IPS DF 6.9 (cell line): ENCODE data around the gene INPP5D.
A peak's percentile ranks its signal among the peaks of the same experiment; 100 is the strongest.
"Not testable (repeated sequence)": the region's sequence is repeated elsewhere in the genome, so short reads cannot be mapped to it uniquely, and the experiment has no call there.

Source experiments
- DNase-seq: peaks from one replicate; pipeline ENCODE4 v3.0.0-alpha.2; 2013; ENCODE audit warnings: low read depth, low spot score
- H3K27ac ChIP-seq: one replicate; pipeline ENCODE4 v1.5.1; 2013; ENCODE audit warnings: low read length, control low read depth
- H3K27me3 ChIP-seq: 2 replicates; pipeline ENCODE4 v1.6.1; 2013; ENCODE audit warnings: mild to moderate bottlenecking, low read length; ENCODE audit not compliant: control insufficient read depth, insufficient read depth
- H3K36me3 ChIP-seq: 2 replicates; pipeline ENCODE4 v1.6.1; 2013; ENCODE audit warnings: low read length; ENCODE audit not compliant: control insufficient read depth, insufficient read depth
- H3K4me1 ChIP-seq: 2 replicates; pipeline ENCODE4 v1.6.1; 2013; ENCODE audit warnings: low read length; ENCODE audit not compliant: control insufficient read depth, insufficient read depth
- H3K4me3 ChIP-seq: 2 replicates; pipeline ENCODE4 v1.5.1; 2013; ENCODE audit warnings: mild to moderate bottlenecking, low read length
- H3K9me3 ChIP-seq: 2 replicates; pipeline ENCODE4 v1.6.1; 2013; ENCODE audit warnings: low read length, inconsistent platforms; ENCODE audit not compliant: control insufficient read depth, insufficient read depth
- WGBS: extraction: QIAGEN DNeasy Blood & Tissue Kit; methylation state at CpG from one replicate; pipeline ENCODE4 v1.1.7; 2013; ENCODE audit warnings: mixed read lengths, missing lambda C conversion rate; ENCODE audit not compliant: insufficient read length, insufficient coverage; 5-methylcytosine and 5-hydroxymethylcytosine counted together

INPP5D gene

DNA sequence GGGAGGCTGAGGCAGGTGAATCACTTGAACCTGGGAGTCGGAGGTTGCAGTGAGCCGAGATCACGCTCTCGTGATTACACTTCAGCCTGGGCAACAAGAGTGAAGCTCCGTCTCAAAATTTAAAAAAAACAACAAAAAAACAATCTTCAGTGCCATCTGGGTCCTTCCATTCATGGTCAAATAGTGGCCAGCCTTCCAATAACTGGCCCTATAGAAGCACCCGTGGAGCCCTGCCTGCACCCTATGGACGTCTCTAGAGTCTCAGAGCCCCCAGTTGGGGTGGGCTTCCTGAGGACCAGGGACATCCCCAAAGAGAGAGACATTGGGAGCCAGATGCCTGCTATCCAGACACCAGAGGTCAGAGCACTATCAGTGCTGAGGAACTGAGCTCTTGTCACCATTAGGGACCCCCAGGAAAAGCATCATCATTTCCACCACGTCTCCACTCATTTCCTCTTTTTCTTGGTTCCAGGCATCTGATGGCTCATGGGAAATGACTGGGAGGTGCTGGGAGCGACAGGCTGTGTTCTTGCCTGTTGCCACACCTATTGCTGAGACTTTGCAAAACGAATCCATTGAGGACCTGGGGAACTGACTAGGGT lies 18.3 kb upstream of the INPP5D start:
- Histone ChIP-seq H3K27me3 (no peaks in the 10 kb centered on the region), H3K4me1 (no peaks in the 10 kb centered on the region), H3K9me3 (no peaks in the 10 kb centered on the region), H3K36me3 (no peaks in the 10 kb centered on the region), H3K4me3 (no peak overlapping the region), H3K27ac (no peak overlapping the region)
- no CpG with 5 or more reads among the region's 10 CpGs for WGBS
- DNase-seq = no peak

DNA sequence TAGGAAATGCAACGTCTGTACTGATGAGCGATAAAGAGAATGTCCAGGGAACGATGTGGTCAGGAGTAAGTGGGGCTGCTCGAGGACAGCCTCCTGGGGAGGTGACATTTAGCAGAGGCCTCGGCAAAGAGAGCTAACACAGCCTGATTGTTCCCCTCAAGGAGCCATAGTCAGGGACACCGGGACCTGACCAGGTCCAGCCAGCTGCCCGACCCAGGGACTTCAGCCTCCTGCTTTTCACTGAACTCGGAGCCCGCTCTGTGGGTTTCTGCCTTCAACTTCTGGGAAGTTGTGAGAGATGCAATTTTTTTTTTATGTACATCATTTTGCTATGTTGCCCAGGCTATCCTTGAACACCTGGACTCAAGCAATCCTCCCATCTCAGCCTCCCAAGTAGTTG lies 17.6 kb upstream of the INPP5D start:
- DNase-seq = no peak
- H3K4me3 ChIP-seq = no peak overlapping the region
- no peaks in the 10 kb centered on the region for H3K36me3 ChIP-seq
- no peaks in the 10 kb centered on the region for H3K9me3 ChIP-seq
- no CpG with 5 or more reads among the region's 9 CpGs for WGBS
- no peak overlapping the region for H3K27ac ChIP-seq
- H3K4me1 ChIP-seq = no peaks in the 10 kb centered on the region
- H3K27me3 ChIP-seq = no peaks in the 10 kb centered on the region

DNA sequence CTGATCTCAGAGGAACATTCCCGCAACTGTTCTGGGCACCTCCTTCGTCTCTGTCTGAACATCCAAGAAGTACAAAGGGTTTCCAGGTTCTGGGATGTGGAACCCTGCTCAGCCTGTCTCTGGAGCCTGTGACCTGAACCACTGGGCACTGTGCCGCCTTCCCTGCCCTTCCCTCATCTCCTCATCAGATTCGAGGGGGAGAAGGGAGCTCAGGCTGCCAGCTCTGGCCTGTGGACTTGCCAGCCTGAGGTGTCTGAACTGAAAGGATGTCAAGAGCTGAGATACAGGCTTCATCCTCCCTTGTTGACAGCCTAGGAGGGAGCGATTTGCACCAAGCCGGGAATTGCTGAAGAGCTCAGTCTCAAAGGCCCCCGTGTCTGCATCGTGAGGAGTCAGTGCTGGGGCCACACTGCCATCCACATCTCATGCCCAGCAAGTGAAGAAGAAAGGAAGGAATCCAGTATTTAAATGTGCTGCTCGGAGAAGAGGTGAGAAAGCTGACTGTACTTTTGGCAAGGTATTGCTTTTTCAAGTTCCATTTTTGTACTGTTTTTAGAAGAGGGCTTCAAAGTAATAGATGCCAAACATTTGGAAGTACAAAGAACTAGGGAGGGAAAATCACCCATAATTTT lies 15.1 kb upstream of the INPP5D start:
- H3K4me3 ChIP-seq = no peak overlapping the region
- no peak overlapping the region for H3K27ac ChIP-seq
- no peaks in the 10 kb centered on the region for H3K27me3 ChIP-seq
- H3K4me1 ChIP-seq = peaks cover 3% of the 10 kb centered on the region; the same call in 1 of the 2 replicates
- no CpG with 5 or more reads among the region's 9 CpGs for WGBS
- H3K9me3 ChIP-seq = no peaks in the 10 kb centered on the region
- DNase-seq = no peak
- H3K36me3 ChIP-seq = no peaks in the 10 kb centered on the region

DNA sequence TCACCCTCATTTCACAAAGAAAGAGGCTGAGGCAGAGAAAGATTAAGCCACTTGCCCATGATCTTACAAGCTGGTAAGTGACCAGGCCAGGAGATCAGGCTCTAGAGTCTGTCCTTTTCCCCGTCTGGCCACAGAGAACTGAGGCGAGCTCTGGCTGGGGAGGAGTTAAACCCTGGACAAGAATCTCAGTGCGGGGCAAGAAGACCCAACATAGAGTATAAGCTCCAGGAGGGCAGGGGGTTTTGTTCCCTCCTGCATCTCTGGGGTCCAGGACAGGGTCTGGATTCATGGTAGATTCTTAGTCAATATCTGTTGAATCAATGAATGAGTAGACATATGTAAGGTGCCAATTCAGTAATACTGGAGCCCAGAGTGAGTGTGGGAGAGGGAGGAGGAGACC lies 12.9 kb upstream of the INPP5D start:
- no peak overlapping the region for H3K27ac ChIP-seq
- H3K27me3 ChIP-seq = no peaks in the 10 kb centered on the region
- H3K4me1 ChIP-seq = peaks cover 5% of the 10 kb centered on the region
- no peaks in the 10 kb centered on the region for H3K9me3 ChIP-seq
- H3K36me3 ChIP-seq = no peaks in the 10 kb centered on the region
- WGBS = no CpG with 5 or more reads among the region's 3 CpGs
- no peak overlapping the region for H3K4me3 ChIP-seq
- no peak for DNase-seq

DNA sequence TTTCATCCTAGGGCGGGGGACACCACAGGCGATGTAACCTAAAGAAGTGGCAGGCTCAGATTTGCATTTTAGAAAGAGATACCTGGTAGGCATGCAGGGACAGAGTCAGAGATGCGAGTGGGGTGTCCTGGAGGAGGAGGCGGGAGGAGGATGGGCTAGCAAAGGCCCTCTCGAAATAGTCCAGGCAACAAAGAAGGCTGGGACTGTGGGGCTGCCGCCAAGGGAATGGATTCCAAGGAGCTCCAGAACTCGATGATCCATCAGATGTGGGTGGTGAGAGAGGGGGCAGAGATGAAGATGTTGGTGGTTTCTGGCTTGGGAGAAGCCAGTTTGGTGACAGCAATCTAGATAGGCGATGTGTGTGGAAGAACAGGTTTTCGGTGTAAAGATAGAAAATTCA lies 12.5 kb upstream of the INPP5D start:
- no CpG with 5 or more reads among the region's 9 CpGs for WGBS
- H3K4me1 ChIP-seq = peaks cover 5% of the 10 kb centered on the region
- H3K27me3 ChIP-seq = no peaks in the 10 kb centered on the region
- no peaks in the 10 kb centered on the region for H3K36me3 ChIP-seq
- no peak overlapping the region for H3K4me3 ChIP-seq
- H3K27ac ChIP-seq = no peak overlapping the region
- no peaks in the 10 kb centered on the region for H3K9me3 ChIP-seq
- DNase-seq = no peak

DNA sequence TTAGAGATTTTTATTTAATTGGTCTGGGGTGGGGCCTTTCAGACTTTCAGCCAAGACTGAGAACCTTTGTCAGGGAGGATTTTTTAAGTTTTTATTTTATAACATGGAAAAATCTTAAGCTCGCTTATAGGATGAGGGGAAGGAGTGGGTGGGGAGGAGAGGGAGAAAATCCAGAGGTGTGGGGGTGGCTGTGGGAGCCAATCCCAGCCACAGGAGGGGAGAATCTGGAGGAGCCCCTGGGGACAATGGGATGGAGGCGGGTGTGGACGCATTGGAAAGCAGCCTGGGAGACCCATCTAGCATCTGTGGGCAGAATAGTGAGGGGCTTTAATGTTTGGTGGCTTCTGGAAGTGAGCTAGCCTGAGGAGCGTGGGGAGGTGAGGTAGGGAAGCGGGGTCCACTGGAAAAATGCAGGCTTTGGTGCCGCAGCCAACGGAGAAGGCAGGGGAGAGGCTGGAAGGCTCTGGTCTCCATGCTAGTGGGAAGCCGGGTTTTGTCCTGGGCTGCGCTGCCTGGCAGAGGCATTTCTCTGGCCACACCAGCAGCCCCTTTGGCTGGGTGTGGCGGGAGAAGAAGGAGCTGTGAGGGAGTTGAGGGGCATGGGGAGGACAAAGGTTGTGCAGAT lies 11.5 kb upstream of the INPP5D start:
- no peak for DNase-seq
- Histone ChIP-seq H3K4me1 (peaks cover 5% of the 10 kb centered on the region), H3K9me3 (no peaks in the 10 kb centered on the region), H3K27ac (no peak overlapping the region), H3K27me3 (no peaks in the 10 kb centered on the region), H3K4me3 (no peak overlapping the region), H3K36me3 (no peaks in the 10 kb centered on the region)
- no CpG with 5 or more reads among the region's 10 CpGs for WGBS

DNA sequence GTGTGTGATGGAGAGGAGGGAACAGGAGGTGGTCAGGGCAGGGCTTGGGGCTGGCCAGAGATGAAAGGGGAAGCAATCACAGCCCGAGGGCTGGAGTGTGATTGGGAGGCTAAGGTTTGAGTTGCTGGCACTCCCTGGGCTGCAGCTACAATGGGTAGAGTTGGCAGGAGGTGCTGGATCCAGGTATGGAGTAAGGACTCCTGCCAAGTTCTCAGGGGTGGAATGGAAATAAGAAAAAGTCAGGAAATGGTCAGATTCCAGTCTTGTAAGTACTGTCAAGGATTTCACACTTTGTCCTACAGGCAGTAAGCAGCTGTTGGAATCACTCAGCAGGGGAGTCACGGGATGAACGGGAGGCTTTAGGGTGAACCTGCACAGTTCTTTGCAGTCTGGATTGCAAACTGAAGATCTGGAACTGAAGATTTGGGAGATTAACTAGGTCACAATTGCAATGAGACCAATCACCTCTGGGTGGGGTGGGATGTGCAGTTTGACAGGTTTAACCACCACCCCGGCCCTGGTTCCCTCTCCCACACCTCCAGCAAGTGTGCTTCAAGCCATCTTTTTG lies 10.9 kb upstream of the INPP5D start:
- Histone ChIP-seq H3K9me3 (no peaks in the 10 kb centered on the region), H3K4me1 (peaks cover 6% of the 10 kb centered on the region), H3K4me3 (no peak overlapping the region), H3K27me3 (no peaks in the 10 kb centered on the region), H3K27ac (no peak overlapping the region), H3K36me3 (no peaks in the 10 kb centered on the region)
- no CpG with 5 or more reads among the region's 4 CpGs for WGBS
- no peak for DNase-seq

DNA sequence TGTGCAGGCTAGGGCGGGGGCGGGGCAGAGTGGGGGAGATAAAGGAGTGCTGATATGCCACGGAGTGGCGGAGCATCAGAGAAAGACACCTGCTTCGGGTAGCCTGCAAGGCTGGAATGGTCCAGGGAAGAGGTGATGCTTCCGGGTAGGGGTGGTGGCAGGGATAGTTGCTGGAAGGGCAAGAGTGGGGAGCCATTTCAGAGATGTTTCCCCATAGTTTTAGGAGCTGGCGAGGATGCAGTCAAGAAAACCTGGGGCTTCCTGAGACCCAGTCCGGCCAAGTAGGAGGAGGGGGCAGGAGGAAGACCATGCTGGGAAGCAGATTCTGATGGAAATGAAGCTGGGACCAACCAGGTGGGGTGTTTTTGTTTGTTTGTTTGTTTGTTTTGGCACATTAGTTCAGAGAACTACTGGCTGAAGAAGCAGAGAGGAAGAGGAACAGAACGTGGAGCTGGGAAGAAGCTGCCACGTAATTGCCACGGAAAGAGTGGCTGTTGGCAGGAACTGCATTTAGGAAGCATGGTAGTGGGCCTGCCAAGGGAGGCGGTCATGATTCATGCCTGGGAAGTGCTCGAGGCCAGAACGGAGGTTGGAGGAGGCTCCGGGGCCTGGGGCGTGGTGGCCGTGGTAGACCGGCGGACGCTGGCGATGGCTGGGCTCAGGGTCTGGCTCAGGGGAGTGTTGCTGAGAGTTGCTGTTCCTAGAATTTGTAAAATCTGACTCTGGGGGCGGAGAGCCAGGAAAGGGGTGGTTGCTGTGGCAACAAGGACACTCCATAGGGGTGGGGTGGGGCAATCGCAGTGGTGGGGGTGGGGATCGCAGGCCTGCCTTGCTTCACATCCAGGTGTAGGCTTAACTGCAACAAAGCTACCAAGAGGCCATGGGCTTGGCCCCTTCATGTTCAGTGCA lies 8.6 kb upstream of the INPP5D start:
- Histone ChIP-seq H3K4me1 (peaks cover 6% of the 10 kb centered on the region), H3K27ac (no peak overlapping the region), H3K36me3 (no peaks in the 10 kb centered on the region), H3K4me3 (peak overlapping the region; percentile 24; the same call in 1 of the 2 replicates), H3K9me3 (no peaks in the 10 kb centered on the region), H3K27me3 (no peaks in the 10 kb centered on the region)
- no CpG with 5 or more reads among the region's 24 CpGs for WGBS
- DNase-seq = no peak

DNA sequence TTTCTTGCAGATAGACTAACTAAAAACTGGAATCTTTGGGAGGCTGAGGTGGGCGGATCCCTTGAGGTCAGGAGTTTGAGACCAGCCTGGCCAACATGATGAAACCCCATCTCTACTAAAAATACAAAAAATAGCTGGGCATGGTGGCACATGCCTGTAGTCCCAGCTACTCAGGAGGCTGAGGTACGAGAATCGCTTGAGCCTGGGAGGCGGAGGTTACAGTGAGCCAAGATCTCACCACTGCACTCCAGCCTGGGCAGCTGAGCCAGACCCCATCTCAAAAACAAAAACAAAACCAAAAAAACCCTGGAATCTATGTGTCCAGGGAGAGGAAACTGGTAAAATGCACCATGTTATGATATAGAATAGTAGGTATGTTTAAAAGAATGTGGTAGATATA lies 7.6 kb upstream of the INPP5D start:
- H3K36me3 ChIP-seq, H3K9me3 ChIP-seq, DNase-seq, H3K4me1 ChIP-seq, H3K27ac ChIP-seq, H3K4me3 ChIP-seq, H3K27me3 ChIP-seq: not testable (repeated sequence)
- WGBS = no CpG with 5 or more reads among the region's 4 CpGs
